ENCODE results near the gene SAGE1. TPM values are rescaled to one million over a fixed set of nuclear protein-coding genes. Genes with fewer than 3 reads are reported as not detected.
"Not testable (repeated sequence)": the region's sequence is repeated elsewhere in the genome, so short reads cannot be mapped to it uniquely, and the experiment has no call there.

Gene SAGE1
- total RNA-seq, 1 experiment from 2014 or later, result not detected

DNA sequence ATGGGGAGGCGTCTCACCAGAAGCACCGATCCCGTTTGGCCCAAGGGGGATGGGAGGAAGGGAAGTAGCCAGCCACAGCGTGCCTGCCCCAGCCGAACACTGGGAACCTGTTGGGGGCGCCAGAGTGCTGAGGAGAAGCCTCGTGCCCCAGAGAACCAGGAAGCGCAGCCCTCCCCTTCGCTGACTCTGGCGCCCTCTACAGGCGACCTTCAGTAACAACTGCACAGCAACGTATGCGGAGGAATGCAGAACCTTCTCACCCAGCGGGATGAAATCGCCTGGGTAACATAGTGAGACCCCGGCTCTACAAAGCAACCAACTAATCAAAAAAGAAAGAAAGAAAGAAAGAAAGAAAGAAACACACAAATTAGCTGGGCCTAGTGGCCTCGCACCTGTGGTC lies 21.8 kb upstream of the SAGE1 start, which contains the start of gene CT45A9:
TSS of gene CT45A9 (minus strand) at position 101 of the 400 bp plus-strand sequence. CDS start 3,751 bp downstream, outside the sequence.
- H3K36me3 Mint-ChIP-seq (ENCODE audit: insufficient read depth in 1 of 3, low read depth in 3 of 3); H3K79me1 ChIP-seq (ENCODE audit: insufficient read depth, low read depth, low read length, poor library complexity, severe bottlenecking); H3K9me3 ChIP-seq (ENCODE audit: control insufficient read depth, low read depth, low read length); H4K20me1 ChIP-seq (ENCODE audit: control insufficient read depth, insufficient read depth, insufficient read length); H2AK5ac ChIP-seq (ENCODE audit: insufficient read length, low read length); H3K4ac ChIP-seq (ENCODE audit: low read depth, low read length); H3K23ac ChIP-seq (ENCODE audit: insufficient read length, low read depth, low read length); H3K23me2 ChIP-seq (ENCODE audit: insufficient read length, low read depth, low read length, poor library complexity, severe bottlenecking); H3K56ac ChIP-seq (ENCODE audit: insufficient read length, low read depth, low read length); DNase-seq; H3K27me3 Mint-ChIP-seq (ENCODE audit: low read depth); H3K27ac ChIP-seq (ENCODE audit: insufficient read length, low read depth, low read length); H3K27ac Mint-ChIP-seq; H3T11ph ChIP-seq (ENCODE audit: low read length); H3K4me3 Mint-ChIP-seq; H3K9ac ChIP-seq (ENCODE audit: extremely low read depth, insufficient read length, low read length); H2BK12ac ChIP-seq (ENCODE audit: insufficient read length, low read depth, low read length); H4K5ac ChIP-seq (ENCODE audit: insufficient read length, low read depth, low read length); H3K14ac ChIP-seq (ENCODE audit: insufficient read depth, low read length); H3K4me2 ChIP-seq (ENCODE audit: insufficient read depth, insufficient read length, low read length); H2BK15ac ChIP-seq (ENCODE audit: low read depth, low read length); H2BK20ac ChIP-seq (ENCODE audit: low read depth, low read length, poor library complexity, severe bottlenecking); H2AFZ ChIP-seq (ENCODE audit: low read length); H3K18ac ChIP-seq (ENCODE audit: insufficient read length, low read depth, low read length); H3K79me2 ChIP-seq (ENCODE audit: insufficient read depth, low read length); H2BK5ac ChIP-seq (ENCODE audit: insufficient read length, low read length); H4K91ac ChIP-seq (ENCODE audit: insufficient read length, low read depth, low read length); H3K4me1 ChIP-seq (ENCODE audit: insufficient read depth, low read length); H3K4me1 Mint-ChIP-seq; H3K9me3 Mint-ChIP-seq; H3K27me3 ChIP-seq (ENCODE audit: insufficient read depth, low read length); H2BK120ac ChIP-seq (ENCODE audit: low read depth, low read length, poor library complexity, severe bottlenecking); H4K8ac ChIP-seq (replicated peaks; ENCODE audit: insufficient read length, low read depth, low read length): not testable (repeated sequence)
- WGBS (ENCODE audit: extremely low coverage, insufficient read length, low lambda C conversion rate), result no CpG with 5 or more reads among the region's 17 CpGs

DNA sequence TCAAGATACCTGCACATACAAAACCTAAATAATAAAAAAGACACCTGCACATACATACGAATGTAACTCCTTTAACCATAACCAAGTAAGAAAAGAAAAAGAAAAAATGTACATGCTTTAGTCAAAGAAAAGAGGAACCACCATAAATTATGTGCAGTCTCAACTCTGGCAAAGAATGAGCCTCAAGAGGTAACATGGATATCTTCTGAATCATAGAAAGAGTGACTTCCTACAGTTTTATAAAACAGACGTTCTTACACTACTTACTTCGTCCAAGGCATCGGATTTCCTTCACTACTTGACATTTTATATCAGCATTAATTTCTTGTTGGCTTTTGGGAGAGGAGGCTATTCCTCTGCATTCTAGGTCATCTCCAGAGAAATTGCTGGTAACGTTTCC lies 10.8 kb upstream of the SAGE1 start:
- not testable (repeated sequence) for H3K27ac Mint-ChIP-seq; H3K23me2 ChIP-seq (ENCODE audit: insufficient read length, low read depth, low read length, poor library complexity, severe bottlenecking); H3K79me1 ChIP-seq (ENCODE audit: insufficient read depth, low read depth, low read length, poor library complexity, severe bottlenecking); H3T11ph ChIP-seq (ENCODE audit: low read length); H2BK5ac ChIP-seq (ENCODE audit: insufficient read length, low read length); H3K27me3 Mint-ChIP-seq (ENCODE audit: low read depth); H3K9ac ChIP-seq (ENCODE audit: extremely low read depth, insufficient read length, low read length); H3K14ac ChIP-seq (ENCODE audit: insufficient read depth, low read length); H3K4me3 Mint-ChIP-seq; H3K4ac ChIP-seq (ENCODE audit: low read depth, low read length); H2BK15ac ChIP-seq (ENCODE audit: low read depth, low read length); H4K5ac ChIP-seq (ENCODE audit: insufficient read length, low read depth, low read length); H3K23ac ChIP-seq (ENCODE audit: insufficient read length, low read depth, low read length); H3K79me2 ChIP-seq (ENCODE audit: insufficient read depth, low read length); H2BK120ac ChIP-seq (ENCODE audit: low read depth, low read length, poor library complexity, severe bottlenecking); H3K27ac ChIP-seq (ENCODE audit: insufficient read length, low read depth, low read length); H4K91ac ChIP-seq (ENCODE audit: insufficient read length, low read depth, low read length); H3K4me2 ChIP-seq (ENCODE audit: insufficient read depth, insufficient read length, low read length); H3K36me3 Mint-ChIP-seq (ENCODE audit: insufficient read depth in 1 of 3, low read depth in 3 of 3); H4K20me1 ChIP-seq (ENCODE audit: control insufficient read depth, insufficient read depth, insufficient read length); H3K56ac ChIP-seq (ENCODE audit: insufficient read length, low read depth, low read length); H4K8ac ChIP-seq (replicated peaks; ENCODE audit: insufficient read length, low read depth, low read length); H2AFZ ChIP-seq (ENCODE audit: low read length); H3K27me3 ChIP-seq (ENCODE audit: insufficient read depth, low read length); H2BK12ac ChIP-seq (ENCODE audit: insufficient read length, low read depth, low read length); H2AK5ac ChIP-seq (ENCODE audit: insufficient read length, low read length); H3K4me1 ChIP-seq (ENCODE audit: insufficient read depth, low read length); H3K18ac ChIP-seq (ENCODE audit: insufficient read length, low read depth, low read length); H3K9me3 ChIP-seq (ENCODE audit: control insufficient read depth, low read depth, low read length); H3K4me1 Mint-ChIP-seq; DNase-seq; H2BK20ac ChIP-seq (ENCODE audit: low read depth, low read length, poor library complexity, severe bottlenecking)
- H3K9me3 Mint-ChIP-seq, result peaks cover 7 to 12% of the 10 kb centered on the region in 2 experiments; a peak in 4 of 5 replicates
- WGBS (ENCODE audit: extremely low coverage, insufficient read length, low lambda C conversion rate), result no CpG with 5 or more reads among the region's 5 CpGs
